Measurements from ENCODE around the gene MIS12.

MIS12 gene

DNA sequence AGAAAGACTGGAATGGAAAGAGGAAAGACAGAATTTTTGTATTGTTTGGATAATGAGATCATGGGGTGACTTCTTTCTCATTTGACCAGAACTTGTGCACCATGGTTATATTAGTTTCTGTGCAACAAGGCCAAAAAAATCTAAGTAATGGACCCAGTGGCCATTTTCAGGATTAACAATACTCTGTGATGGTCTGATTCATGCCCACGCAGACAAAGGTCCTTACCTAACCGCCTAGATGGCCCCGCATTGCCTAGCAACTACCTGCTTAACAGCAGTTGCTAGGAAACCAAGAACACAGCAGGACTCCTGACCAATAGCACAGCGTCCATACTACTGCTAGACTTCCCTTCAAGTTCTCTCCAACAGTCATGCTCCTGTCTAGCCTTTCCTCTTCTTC is 22.4 kb downstream of the MIS12 start:
- peak; percentile 86 for DNase-seq (ENCODE audit: low read depth)
- TF ChIP-seq, protein P1, sequence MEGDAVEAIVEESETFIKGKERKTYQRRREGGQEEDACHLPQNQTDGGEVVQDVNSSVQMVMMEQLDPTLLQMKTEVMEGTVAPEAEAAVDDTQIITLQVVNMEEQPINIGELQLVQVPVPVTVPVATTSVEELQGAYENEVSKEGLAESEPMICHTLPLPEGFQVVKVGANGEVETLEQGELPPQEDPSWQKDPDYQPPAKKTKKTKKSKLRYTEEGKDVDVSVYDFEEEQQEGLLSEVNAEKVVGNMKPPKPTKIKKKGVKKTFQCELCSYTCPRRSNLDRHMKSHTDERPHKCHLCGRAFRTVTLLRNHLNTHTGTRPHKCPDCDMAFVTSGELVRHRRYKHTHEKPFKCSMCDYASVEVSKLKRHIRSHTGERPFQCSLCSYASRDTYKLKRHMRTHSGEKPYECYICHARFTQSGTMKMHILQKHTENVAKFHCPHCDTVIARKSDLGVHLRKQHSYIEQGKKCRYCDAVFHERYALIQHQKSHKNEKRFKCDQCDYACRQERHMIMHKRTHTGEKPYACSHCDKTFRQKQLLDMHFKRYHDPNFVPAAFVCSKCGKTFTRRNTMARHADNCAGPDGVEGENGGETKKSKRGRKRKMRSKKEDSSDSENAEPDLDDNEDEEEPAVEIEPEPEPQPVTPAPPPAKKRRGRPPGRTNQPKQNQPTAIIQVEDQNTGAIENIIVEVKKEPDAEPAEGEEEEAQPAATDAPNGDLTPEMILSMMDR (conservative IDR thresholded peaks at IDR 0.05; ENCODE audit: low read depth, low read length), result no peak
- no peak overlapping the region for H3K4me3 ChIP-seq (ENCODE audit: low read depth, low read length)

DNA sequence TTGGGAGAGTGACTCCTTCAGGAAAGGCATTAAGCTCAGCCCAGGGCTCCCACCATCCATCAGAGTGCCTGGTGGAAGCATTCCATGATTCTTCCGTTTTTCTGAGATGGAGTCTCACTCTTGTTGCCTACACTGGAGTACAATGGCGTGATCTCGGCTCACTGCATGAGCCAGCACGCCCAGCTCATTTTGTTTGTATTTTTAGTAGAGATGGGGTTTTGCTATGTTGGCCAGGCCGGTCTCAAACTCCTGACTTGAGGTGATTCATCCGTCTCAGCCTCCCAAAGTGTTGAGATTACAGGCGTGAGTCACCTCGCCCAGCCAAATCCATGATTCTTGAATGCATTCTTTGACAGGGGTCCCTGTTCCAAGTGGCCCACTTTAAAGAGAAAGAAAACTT is 23.1 kb downstream of the MIS12 start:
- TF ChIP-seq, protein P1 (conservative IDR thresholded peaks at IDR 0.05; ENCODE audit: low read depth, low read length), result no peak
- DNase-seq (ENCODE audit: low read depth), result peak; percentile 48
- H3K4me3 ChIP-seq (ENCODE audit: low read depth, low read length), result no peak overlapping the region

GRCh38 chr17:5510771-5511170 is 24.4 kb downstream of the MIS12 start:
- TF ChIP-seq, protein P1 (conservative IDR thresholded peaks at IDR 0.05; ENCODE audit: low read depth, low read length), result no peak
- no peak for DNase-seq (ENCODE audit: low read depth)
- H3K4me3 ChIP-seq (ENCODE audit: low read depth, low read length), result no peak overlapping the region

- DNase-seq (ENCODE audit: low read depth), result no peak
- H3K4me3 ChIP-seq (ENCODE audit: low read depth, low read length), result no peak overlapping the region
- TF ChIP-seq, protein P1 (conservative IDR thresholded peaks at IDR 0.05; ENCODE audit: low read depth, low read length), result no peak
Observed at GRCh38 chr17:5511401-5512225, 25.2 kb downstream of the MIS12 start.

DNA sequence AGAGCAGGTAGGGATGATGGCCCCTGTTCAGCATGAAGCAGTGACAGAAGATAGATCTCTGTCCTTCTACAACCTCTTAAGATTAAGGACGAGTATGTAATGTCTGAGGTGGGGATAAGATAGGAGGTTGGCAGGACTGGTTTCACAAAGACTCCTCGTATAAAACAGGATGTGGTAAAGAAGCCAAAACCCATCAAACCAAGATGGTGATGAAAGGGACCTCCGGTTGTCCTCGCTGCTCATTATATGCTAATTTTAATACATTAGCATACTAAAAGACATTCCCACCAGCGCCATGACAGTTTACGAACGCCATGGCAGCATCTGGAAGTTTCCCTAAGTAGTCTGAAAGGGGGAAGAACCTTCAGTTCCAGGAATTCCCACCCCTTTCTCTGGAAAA is 27.3 kb downstream of the MIS12 start:
- no peak overlapping the region for H3K4me3 ChIP-seq (ENCODE audit: low read depth, low read length)
- TF ChIP-seq, protein P1 (conservative IDR thresholded peaks at IDR 0.05; ENCODE audit: low read depth, low read length), result no peak
- no peak for DNase-seq (ENCODE audit: low read depth)

- no peak overlapping the region for H3K4me3 ChIP-seq (ENCODE audit: low read depth, low read length)
- DNase-seq (ENCODE audit: low read depth), result no peak
- TF ChIP-seq, protein P1 (conservative IDR thresholded peaks at IDR 0.05; ENCODE audit: low read depth, low read length), result no peak
Observed at GRCh38 chr17:5514976-5515375, 28.6 kb downstream of the MIS12 start.
